MV-4-11 (cell line): ENCODE measurements around the gene TMEM267.
"Not testable (repeated sequence)": the region's sequence is repeated elsewhere in the genome, so short reads cannot be mapped to it uniquely, and the experiment has no call there.

ENCODE experiments used
- DNase-seq: peaks from one replicate; lab custom pipeline; 2025; lab: John Stamatoyannopoulos, UW

TMEM267 gene

DNA sequence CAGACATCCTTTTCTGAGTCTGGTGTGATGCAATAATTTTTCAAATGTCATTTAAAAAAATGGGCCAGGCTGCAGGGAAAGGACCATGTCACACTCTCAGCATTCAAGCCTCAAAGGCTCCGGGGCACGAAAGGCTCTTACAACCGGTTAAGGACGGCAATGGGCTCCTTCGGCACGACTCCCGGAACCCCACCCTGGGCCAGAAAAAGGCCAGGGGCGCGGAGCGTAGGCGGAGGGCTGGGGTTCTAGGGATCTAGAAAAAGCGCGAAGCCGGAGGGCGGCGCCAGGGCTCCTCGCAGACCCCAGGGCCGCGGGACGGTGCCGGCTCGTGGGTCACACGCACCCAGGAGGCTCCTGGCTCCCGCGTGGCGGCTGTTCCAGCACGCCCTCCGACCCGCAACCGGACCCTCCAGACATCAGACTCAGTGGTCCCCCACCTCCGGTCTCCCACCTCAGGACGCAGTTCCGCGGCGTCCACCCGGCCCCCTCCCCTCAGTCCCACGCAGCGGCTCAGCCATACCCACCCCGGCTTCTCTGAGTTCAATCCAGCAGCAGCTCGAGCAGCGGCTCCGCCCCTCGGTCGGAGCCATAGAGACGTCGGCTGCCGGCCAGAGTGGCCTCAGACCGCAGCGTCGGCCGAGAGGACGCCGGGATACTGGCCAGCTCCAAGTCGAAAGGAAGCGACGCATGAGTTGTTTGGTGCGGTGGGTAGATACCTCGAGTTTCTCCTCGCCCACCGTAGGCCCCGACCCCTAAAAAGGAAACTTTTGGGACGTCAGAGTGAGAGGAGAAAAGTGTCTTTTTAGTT, at the start of gene TMEM267:
TSS of gene TMEM267 (minus strand) at position 568 of the 808 bp plus-strand sequence. CDS start 29,896 bp downstream, outside the sequence.
- peak; percentile 90 for DNase-seq

DNA sequence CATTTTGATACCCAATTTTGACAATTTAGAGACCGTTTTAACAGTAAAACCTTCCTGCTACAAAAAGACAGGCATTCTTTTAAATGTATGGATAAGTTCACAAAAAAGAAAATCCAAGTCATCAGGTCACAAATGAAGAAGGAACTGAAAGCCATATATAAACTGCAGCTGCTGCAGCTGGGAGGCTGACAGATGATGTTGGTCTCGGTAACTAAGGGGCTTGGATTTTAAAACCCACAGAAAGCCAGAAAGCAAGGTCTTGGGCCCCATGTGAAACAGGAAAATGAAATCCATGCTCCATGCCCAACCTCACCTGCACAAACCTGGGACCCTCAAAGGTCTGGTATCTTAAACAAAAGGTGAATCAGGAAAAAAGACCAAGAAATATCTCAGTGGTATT, 47.0 kb upstream of the TMEM267 start:
- peak; percentile 78 for DNase-seq

- DNase-seq, result no peak
Measured at GRCh38 chr5:43523662-43524072, 40.0 kb upstream of the TMEM267 start.

DNA sequence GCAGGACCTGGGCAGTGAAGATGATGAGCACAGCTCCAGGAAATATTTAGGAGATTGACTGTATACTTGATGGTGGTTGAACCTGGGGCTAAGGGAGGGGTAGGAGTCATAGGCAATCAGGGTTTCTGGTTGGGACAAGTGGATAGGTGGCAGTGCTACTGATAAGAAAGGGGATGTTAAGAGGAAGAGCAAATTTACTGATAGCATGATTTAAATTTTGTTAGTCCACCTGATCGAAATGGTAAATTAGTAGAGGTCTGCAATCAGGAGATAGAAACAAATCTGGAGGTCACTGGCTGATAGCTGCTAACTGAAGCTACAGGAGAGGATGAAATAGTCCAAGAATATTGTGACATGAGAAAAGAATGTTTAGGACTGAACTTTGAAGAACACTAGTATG, 37.0 kb upstream of the TMEM267 start:
- DNase-seq, result no peak

GRCh38 chr5:43515678-43516048, 32.0 kb upstream of the TMEM267 start:
- no peak for DNase-seq

- DNase-seq, result peak; percentile 97
Measured at GRCh38 chr5:43514816-43515677, 31.4 kb upstream of the TMEM267 start, which contains the start of gene C5orf34. Gene C5orf34, minus strand, starts transcription at chr5:43515148. Its CDS starts 5,809 bp downstream, at chr5:43509339.

DNA sequence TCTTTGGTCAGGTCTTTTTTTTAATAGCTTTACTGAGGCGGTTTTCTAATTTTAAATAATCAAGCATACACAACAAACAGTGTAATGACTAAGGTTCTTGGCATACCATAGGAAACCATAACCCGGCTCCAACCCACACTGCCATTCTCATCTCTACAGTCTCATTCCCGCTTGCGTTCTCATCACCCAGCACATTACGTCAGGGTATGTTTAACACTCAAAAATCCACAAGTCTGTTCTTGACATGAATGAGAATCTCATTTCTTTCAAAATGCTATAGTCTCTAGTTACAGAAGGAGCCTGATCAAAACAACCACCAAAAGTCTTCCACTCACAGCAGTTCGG, 30.8 kb upstream of the TMEM267 start:
- peak; percentile 44 for DNase-seq

DNA sequence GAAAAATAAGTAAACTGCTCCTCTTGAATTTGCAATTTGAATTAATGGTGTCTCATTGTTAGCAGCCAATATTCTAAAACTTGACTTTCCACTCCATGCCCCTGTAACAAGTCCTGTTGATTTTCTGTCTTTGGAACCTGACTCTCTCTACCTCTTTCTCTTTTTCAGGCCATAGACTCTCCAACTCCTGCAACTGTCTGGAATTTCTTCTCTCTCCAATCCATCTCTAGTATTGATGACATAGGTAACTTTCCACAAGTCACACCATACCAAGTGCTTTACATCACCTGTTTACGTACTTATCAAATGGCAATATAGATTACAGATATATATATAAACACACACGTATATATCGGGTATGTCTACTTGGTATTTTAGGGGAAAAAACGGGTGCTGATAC, 30.4 kb upstream of the TMEM267 start:
- no peak for DNase-seq

DNA sequence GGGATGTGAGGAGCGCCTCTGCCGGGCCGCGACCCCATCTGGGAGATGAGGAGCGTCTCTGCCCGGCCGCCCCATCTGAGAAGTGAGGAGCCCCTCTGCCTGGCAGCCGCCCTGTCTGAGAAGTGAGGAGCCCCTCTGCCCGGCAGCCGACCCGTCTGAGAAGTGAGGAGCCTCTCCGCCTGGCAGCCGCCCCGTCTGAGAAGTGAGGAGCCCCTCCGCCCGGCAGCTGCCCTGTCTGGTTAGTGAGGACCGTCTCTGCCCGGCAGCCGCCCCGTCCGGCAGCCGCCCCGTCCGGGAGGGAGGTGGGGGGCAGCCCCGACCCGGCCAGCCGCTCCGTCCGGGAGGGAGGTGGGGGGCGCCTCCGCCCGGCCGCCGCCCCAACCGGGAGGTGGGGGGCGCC, 27.4 kb upstream of the TMEM267 start:
- DNase-seq, result not testable (repeated sequence)

GRCh38 chr5:43498581-43498980, 14.9 kb upstream of the TMEM267 start:
- peak; percentile 56 for DNase-seq

DNA sequence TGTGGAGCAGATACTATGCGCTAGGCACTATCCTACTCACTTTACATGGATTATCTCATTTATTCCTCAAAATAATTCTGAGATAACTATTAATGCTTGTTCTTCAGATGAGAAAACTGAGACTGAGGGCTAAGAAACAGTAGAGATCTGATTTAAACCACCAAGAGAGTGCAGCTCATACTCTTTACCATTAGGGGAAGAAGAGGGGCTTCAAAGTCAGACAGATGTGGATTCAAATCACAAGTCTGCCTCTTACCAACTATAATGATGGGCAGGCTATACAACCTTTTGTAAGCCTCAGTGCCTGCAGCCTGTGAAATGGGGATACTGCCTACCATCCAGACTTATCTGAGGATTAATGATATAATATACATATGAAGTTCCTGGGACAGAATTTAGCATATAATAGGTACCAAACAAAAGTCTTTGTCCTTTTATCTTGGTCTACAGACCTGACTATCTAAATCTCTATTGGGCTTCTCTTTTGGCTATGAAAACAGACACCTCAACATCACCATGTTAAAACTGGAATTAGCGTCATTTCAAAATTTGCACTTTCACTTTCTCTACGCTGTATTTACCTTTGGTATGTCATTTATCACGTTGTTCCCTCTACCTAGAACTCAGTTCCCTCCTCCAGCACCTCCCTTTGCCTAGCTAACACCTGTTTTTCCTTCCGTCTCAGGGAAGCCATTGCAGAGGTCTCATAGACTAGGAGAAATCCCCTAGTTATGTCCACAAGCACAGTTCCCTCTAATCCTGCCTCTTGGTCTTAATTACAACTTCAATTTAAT, 13.8 kb upstream of the TMEM267 start:
- no peak for DNase-seq

DNA sequence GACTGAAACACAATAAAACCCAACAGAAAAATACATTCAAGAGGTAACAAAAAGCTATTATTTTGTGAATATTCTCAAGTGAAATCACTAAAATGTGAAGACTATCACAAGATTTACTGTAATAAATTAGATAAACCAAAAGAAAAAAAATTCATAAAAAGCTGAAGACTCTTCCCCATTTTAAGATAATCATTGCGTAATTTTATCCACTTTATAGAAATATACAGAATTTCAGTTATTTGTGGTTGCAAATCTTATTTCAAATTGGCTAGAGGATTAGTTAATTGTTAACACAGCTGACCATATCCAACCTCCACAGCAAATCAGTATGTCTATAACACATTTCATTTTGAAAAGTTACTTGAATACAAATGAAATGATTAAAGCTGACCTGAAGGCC, 7.7 kb upstream of the TMEM267 start:
- DNase-seq, result no peak

DNA sequence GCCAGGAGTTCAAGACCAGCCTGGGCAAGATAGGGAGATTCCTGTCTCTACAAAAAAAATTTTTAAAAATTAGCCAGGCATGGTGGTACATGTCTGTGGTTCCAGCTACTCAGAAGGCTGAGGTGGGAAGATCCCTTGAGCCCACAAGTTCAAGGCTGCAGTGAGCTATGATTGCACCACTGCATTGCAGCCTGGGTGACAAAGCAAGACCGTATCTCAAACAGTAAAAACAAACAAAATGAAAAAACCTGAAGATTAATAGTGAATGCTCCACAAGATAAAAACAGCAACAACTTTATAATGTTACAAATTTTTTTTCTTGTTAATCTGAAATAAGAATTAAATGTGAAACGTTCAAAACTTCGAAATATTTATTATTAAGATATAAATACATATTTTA, 2.7 kb upstream of the TMEM267 start:
- DNase-seq, result no peak

DNA sequence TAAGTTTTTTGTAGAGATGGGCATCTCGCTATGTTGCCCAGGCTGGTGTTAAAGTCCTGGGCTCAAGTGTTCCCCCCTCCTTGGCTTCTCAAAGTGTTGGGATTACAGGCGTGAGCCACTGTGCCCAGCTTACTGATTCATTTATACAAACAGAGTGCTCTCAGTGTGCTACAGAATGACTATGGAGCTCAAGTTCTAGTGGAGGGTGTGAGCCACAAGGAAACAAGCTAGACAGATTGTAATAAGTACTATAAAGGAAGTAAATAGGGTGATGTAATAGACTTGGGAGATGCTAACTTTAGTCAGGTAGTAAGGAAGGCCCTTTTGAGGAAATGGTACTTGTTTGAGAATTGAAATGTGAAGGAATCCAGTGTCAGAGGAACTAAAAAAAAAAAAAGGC, 1.7 kb upstream of the TMEM267 start:
- DNase-seq, result peak; percentile 83

GRCh38 chr5:43484106-43484849, 613 bp upstream of the TMEM267 start:
- DNase-seq, result peak; percentile 80

- DNase-seq, result no peak
Measured at GRCh38 chr5:43482490-43483297, 971 bp downstream of the TMEM267 start.

DNA sequence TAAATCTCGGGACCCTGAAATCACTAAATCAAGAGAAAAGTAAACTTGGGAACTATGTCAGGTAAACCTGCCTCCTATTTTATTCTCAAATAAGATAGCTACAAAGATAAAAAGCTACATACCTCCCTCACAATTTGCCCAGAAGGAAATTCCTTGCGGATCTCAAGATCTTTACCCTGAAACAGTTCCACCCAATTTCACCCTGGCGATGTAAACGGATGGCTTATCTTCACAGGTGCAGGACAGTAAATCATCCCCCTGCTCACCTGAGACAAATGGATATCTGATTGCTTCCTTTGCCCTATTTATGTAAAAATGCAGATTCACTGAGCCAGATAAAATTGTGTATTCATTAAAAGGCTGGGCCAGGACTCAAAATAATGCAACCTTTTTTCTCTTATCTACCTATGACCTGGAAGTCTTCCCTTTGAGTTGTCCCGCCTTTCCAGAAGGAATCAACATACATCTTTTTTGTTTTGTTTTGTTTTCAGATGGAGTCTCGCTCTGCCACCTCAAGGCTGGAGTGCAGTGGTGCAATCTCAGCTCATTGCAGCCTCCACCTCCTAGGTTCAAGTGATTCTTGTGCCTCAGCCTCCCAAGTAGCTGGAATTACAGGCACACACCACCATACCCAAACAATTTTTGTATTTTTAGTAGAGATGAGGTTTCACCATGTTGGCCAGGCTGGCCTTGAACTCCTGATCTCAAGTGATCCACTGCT, 13.8 kb downstream of the TMEM267 start:
- DNase-seq, result no peak

DNA sequence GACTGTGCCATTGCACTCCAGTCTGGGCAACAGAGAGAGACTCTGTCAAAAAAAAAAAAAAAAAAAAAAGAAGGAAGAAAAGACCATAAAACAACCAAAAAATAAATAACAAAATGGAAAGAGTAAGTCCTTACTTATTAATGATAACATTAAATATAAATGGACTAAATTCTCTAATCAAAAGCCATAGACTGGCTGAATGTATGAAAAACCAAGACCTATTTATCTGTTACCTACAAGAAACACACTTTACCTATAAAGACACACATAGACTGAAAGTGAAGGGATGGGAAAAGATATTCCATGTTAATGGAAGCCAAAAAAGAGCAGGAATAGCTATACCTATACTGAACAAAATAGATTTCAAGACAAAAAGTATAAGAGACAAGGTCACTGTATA, 16.6 kb downstream of the TMEM267 start:
- no peak for DNase-seq

- DNase-seq, result not testable (repeated sequence)
Measured at GRCh38 chr5:43465455-43465854, 18.2 kb downstream of the TMEM267 start.

DNA sequence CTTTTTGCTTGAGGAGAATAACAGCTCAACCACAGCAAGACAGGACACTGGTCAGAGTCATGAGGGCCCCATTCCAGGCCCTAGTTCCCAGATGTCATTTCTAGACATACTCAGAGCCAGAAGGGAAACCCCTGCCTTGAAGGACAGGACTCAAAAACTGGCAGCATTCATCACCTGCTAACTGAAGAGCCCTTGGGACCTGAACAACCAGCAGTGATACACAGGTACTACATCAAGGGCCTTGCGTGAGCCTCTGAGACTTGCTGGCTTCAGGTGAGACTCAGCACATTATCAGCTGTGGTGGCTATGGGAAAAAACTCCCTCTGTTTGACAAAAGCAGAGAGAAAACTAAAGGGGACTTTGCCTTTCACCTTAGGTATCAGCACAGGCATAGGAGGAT, 22.6 kb downstream of the TMEM267 start:
- no peak for DNase-seq
